Measurements from ENCODE around the gene FAM184B. TPM values are rescaled to one million over a fixed set of nuclear protein-coding genes. Genes with fewer than 3 reads are reported as not detected.

FAM184B gene
- total RNA-seq, 1 experiment from 2014 or later: 0.09 TPM

- Histone ChIP-seq H3K18ac (ENCODE audit: insufficient read length, low read depth, low read length) (no peak overlapping the region), H3K56ac (ENCODE audit: insufficient read length, low read depth, low read length) (no peak overlapping the region), H2BK15ac (ENCODE audit: low read depth, low read length) (no peak overlapping the region), H2BK5ac (ENCODE audit: insufficient read length, low read length) (no peak overlapping the region), H3K4me1 (ENCODE audit: insufficient read depth, low read length) (peaks cover 2% of the 10 kb centered on the region; the same call in 1 of the 2 replicates), H4K20me1 (ENCODE audit: control insufficient read depth, insufficient read depth, insufficient read length) (no peaks in the 10 kb centered on the region), H3K4ac (ENCODE audit: low read depth, low read length) (no peak overlapping the region), H3K9me3 (ENCODE audit: control insufficient read depth, low read depth, low read length) (no peaks in the 10 kb centered on the region), H4K91ac (ENCODE audit: insufficient read length, low read depth, low read length) (no peak overlapping the region), H2BK20ac (ENCODE audit: low read depth, low read length, poor library complexity, severe bottlenecking) (no peak overlapping the region), H4K5ac (ENCODE audit: insufficient read length, low read depth, low read length) (no peak overlapping the region), H2BK120ac (ENCODE audit: low read depth, low read length, poor library complexity, severe bottlenecking) (no peak overlapping the region), H3K79me2 (ENCODE audit: insufficient read depth, low read length) (peaks cover 26% of the 10 kb centered on the region; the same call in 1 of the 2 replicates), H3K23me2 (ENCODE audit: insufficient read length, low read depth, low read length, poor library complexity, severe bottlenecking) (peaks cover 3% of the 10 kb centered on the region), H2AK5ac (ENCODE audit: insufficient read length, low read length) (no peak overlapping the region), H3K27me3 (ENCODE audit: insufficient read depth, low read length) (no peaks in the 10 kb centered on the region), H3K14ac (ENCODE audit: insufficient read depth, low read length) (no peak overlapping the region), H2AFZ (ENCODE audit: low read length) (no peak overlapping the region), H3T11ph (ENCODE audit: low read length) (no peak overlapping the region), H2BK12ac (ENCODE audit: insufficient read length, low read depth, low read length) (no peak overlapping the region), H3K27ac (ENCODE audit: insufficient read length, low read depth, low read length) (no peak overlapping the region), H3K9ac (ENCODE audit: extremely low read depth, insufficient read length, low read length) (no peak overlapping the region), H4K8ac (replicated peaks; ENCODE audit: insufficient read length, low read depth, low read length) (no peak overlapping the region), H3K4me2 (ENCODE audit: insufficient read depth, insufficient read length, low read length) (no peak overlapping the region), H3K79me1 (ENCODE audit: insufficient read depth, low read depth, low read length, poor library complexity, severe bottlenecking) (no peaks in the 10 kb centered on the region), H3K23ac (ENCODE audit: insufficient read length, low read depth, low read length) (no peak overlapping the region)
- DNase-seq: no peak
- peaks cover 38 to 75% (median 55%) of the 10 kb centered on the region in 3 experiments for H3K36me3 Mint-ChIP-seq (ENCODE audit: insufficient read depth in 1 of 3, low read depth in 3 of 3)
- H3K9me3 Mint-ChIP-seq: peaks cover 0 to 6% of the 10 kb centered on the region in 2 experiments; a peak in 1 of 5 replicates
- peaks cover 23 to 24% of the 10 kb centered on the region in 2 experiments for H3K4me1 Mint-ChIP-seq
- no peaks in the 10 kb centered on the region for H3K27me3 Mint-ChIP-seq (ENCODE audit: low read depth)
- peak overlapping the region in 1 of 3 experiments; percentile 35; a peak in 1 of 7 replicates for H3K27ac Mint-ChIP-seq
- no peak overlapping the region for H3K4me3 Mint-ChIP-seq
- no CpG with 5 or more reads among the region's 3 CpGs for WGBS (ENCODE audit: extremely low coverage, insufficient read length, low lambda C conversion rate)
- no peak for TF ChIP-seq CTCF (conservative IDR thresholded peaks at IDR 0.05)
Measured at GRCh38 chr4:17805580-17806155, 24.2 kb upstream of the FAM184B start.
